Brain microvascular endothelial cell (primary cell): Measurements from ENCODE around the gene GID4.
A peak's percentile ranks its signal among the peaks of the same experiment; 100 is the strongest.

ENCODE experiments used
- DNase-seq: peaks from one replicate; pipeline ENCODE4 v3.0.0-alpha.2; 2020
- H3K27ac ChIP-seq: fragments of 250-450 bp; sonication (Bioruptor Pico); 2 replicates; pipeline ENCODE4 v1.5.1; 2020; ENCODE audit warnings: mild to moderate bottlenecking, moderate library complexity
- H3K27me3 ChIP-seq: fragments of 250-450 bp; sonication (Bioruptor Pico); replicated peaks from 2 replicates; pipeline ENCODE4 v1.5.1; 2020; ENCODE audit warnings: mild to moderate bottlenecking
- H3K36me3 ChIP-seq: fragments of 250-450 bp; sonication (Bioruptor Pico); replicated peaks from 2 replicates; pipeline ENCODE4 v1.5.1; 2020; ENCODE audit warnings: mild to moderate bottlenecking
- H3K4me3 ChIP-seq: 2 replicates; pipeline ENCODE4 v1.5.1; 2011; ENCODE audit warnings: low read depth, mild to moderate bottlenecking, control low read depth, low read length, moderate library complexity
- CTCF ChIP-seq: IDR thresholded peaks from 2 replicates; pipeline ENCODE4 v1.5.1; 2011; ENCODE audit warnings: low read depth, mild to moderate bottlenecking, moderate library complexity, low read length, control low read depth, inconsistent platforms; ENCODE audit errors: missing control alignments
- in situ Hi-C: cut with HindIII; loops from 2 replicates; pipeline ENCODE4 v1.10.0; 2017; ENCODE audit warnings: low sequenced_read_pairs, low pct_ligation_motif_present

The GID4 gene

DNA sequence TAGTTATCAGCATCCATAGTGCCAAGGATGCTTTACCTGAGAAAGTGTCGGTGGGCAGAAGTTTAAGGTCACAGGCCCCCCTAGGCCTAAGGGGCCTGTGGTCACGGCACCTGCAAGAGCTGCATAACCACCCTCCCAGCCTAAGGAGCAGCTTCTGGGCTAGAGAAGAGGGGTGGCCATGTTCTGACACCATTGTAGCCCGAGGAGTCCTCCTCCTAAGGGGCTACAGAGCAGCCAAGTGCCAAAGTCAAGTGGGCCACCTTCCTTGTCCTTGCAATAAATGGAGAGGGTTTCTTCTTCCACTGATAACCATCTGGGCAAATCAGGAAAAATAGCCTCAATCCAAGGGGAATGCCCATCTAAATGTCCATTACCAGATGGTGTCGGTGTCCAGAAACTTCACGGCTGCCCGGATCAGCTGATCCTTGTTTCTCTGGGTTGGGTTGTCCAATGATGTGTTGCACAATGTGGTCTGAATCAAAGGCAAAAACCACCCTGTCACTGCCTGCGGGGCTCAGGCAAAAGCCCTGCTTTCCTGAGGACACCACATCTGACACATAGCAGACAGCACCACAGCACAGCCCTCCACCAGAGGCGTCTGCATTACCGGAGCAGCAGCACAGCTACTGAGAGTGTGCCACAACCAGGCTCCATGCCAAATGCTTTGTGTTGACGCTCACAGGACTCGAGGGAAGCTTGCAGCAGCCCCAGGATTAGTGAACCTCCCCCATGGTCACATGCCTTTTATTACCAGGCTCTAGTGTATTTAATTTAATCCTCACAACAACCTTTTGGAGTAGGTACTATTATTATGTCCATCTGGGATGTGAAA is 13.0 kb upstream of the GID4 start:
- H3K27me3 ChIP-seq: no peaks in the 10 kb centered on the region
- in situ Hi-C loops: no loop called here
- peak; percentile 49 for DNase-seq
- peak; percentile 35 for TF ChIP-seq CTCF
- H3K4me3 ChIP-seq: no peak overlapping the region
- no peaks in the 10 kb centered on the region for H3K36me3 ChIP-seq
- H3K27ac ChIP-seq: no peak overlapping the region

DNA sequence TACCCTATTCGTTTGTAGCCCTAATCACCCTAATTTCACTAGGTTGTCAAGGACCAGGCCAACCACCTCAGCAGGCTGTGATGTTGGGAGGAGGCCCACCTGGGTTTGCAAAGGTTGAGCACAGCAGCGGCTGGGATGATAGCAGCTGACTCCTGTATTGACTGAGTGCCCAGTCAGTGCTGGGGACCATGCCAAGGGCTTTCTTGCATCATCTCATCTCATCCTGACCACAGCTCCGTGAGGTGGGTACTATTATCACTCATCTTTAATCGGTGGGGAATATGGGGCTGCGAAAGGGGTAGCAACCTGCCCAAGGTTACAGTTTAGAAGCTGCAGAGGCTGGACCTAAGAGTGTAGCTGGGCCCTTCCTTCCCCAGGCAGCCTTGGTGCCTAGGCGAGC is 11.9 kb upstream of the GID4 start:
- H3K27me3 ChIP-seq: no peaks in the 10 kb centered on the region
- DNase-seq: no peak
- H3K4me3 ChIP-seq: no peak overlapping the region
- no peak overlapping the region for H3K27ac ChIP-seq
- in situ Hi-C loops: no loop called here
- H3K36me3 ChIP-seq: no peaks in the 10 kb centered on the region
- TF ChIP-seq CTCF: no peak

GRCh38 chr17:18028114-18028951 is 10.9 kb upstream of the GID4 start:
- DNase-seq: no peak
- Histone ChIP-seq H3K27me3 (no peaks in the 10 kb centered on the region), H3K4me3 (no peak overlapping the region), H3K27ac (no peak overlapping the region), H3K36me3 (no peaks in the 10 kb centered on the region)
- no peak for TF ChIP-seq CTCF
- in situ Hi-C loops: no loop called here

DNA sequence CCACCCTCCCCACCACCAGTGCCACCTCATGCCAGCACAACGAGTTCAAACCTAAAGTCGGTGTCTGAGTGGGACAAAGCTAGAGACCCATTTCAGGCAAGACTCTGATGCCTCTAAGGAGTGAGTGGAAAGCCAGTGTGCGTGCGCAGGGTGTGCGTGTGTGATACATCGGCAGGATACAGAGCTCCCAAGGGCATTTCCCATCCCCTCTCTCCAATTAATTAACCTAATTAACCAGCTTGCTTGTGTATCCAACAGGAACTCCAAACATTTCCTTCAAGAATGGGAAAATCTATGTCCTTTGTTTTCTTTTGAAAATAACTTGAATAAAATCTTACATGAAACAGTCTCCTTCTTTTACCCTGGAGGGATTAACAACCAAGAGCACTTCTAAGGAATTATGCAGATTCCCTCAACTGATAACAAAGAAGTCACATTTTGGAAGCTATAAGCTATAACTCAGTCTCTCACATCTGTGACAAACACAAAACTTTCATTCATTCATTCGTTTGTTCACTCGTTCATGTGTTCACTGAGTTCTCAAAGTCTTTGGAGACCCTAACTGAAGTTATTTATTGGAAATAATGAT is 10.2 kb upstream of the GID4 start:
- TF ChIP-seq CTCF: no peak
- DNase-seq: no peak
- Histone ChIP-seq H3K27ac (no peak overlapping the region), H3K36me3 (no peaks in the 10 kb centered on the region), H3K4me3 (no peak overlapping the region), H3K27me3 (no peaks in the 10 kb centered on the region)
- in situ Hi-C loops: no loop called here

GRCh38 chr17:18031955-18032354 is 7.3 kb upstream of the GID4 start:
- Histone ChIP-seq H3K27me3 (no peaks in the 10 kb centered on the region), H3K4me3 (no peak overlapping the region), H3K27ac (peak overlapping the region; percentile 40), H3K36me3 (no peaks in the 10 kb centered on the region)
- in situ Hi-C loops: loop anchor here (10.0 kb wide), 1 partner anchor 137 kb away; no protein-coding TSS in a partner anchor
- TF ChIP-seq CTCF: no peak
- peak; percentile 20 for DNase-seq
